ENCODE measurements around the gene YIF1A.
"Not testable (repeated sequence)": the region's sequence is repeated elsewhere in the genome, so short reads cannot be mapped to it uniquely, and the experiment has no call there.

YIF1A gene

DNA sequence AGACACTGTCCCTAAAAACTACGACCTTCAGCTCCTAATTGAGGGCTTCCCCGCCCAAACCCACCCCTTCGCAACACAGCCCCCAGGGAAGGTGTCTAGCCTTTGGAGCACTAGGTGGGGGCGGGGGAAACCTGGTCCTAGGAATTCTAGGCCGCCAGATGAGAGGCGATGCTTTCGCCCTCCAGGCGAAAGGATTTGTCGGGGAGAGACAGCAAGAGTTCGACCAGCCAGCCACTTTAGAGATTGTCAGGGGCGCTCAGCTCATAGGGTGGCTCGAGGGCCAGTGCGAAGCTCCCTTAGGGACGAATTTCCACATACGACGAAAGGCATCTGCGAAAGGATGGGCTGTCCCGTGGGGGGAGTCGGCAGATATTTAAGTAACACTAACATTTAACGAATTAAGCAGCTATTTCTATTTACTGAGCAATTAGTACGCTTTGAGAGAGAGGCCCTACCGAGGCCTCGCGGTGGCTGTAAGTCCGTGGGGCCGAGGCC is 22.6 kb upstream of the YIF1A start:
- DNase-seq, result no peak

DNA sequence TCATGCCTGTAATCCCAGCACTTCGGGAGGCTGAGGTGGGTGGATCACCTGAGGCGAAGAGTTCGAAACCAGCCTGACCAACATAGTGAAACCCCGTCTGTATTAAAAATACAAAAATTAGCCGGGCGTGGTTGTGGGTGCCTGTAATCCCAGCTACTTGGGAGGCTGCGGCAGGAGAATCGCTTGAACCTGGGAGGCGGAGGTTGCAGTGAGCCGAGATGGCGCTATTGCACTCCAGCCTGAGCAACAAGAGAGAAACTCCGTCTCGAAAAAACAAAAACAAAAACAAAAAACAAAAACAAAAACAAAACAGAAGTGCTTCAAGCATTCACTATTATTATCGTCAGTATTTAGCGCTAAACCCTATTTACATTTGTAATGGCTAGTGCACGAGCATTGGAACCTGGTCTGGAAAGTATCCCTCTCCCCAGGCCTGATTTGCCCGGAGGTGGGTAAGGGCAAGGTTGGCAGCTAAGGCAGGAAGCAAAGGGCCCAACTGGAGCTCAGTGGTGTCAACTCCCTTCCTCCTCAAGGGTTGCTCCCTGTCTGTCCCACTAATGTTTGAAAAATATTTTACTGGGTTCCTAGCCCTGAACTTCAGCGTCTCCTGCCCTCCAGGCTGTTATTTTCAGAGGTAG is 22.0 kb upstream of the YIF1A start:
- not testable (repeated sequence) for DNase-seq

- no peak for DNase-seq
Observed at GRCh38 chr11:66310324-66310723, 21.4 kb upstream of the YIF1A start.

DNA sequence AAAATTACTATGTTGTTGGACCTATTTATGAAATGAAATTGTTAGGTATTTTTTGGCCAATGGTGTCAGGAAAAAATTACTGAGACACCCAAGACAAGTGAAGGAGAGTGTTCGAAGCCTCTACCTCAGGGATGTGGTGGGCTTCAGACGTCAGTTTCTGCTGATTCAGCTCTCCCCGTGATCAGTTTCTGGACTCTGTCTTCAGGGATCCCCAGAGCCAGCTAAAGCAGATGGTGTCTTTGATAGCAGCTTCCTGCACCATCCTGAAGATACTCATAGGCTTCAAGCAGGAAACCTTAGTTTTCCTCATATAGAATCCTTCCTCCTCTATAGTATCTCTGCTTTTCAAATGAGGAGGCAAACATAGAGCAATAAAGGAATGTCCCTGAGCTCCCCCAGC is 20.5 kb upstream of the YIF1A start:
- DNase-seq, result no peak

DNA sequence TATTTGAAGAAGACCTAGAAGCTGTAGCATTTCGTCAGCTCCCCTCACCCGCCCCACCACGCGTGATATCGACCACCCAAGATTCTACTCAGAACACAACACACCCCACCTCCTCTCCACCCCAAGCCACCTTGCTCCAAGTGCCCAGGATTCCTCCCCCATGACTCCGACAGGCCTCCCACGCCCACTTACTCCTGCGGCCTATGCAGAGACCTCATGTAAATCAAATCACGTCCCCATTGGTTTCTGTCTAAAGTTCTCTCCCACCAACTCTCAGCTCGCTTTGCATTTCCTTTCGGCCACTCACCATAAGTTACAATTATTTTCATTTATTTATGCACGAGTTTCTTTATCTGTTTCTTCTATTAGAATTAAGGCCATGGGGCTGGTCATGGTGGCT is 13.7 kb upstream of the YIF1A start:
- DNase-seq, result no peak

DNA sequence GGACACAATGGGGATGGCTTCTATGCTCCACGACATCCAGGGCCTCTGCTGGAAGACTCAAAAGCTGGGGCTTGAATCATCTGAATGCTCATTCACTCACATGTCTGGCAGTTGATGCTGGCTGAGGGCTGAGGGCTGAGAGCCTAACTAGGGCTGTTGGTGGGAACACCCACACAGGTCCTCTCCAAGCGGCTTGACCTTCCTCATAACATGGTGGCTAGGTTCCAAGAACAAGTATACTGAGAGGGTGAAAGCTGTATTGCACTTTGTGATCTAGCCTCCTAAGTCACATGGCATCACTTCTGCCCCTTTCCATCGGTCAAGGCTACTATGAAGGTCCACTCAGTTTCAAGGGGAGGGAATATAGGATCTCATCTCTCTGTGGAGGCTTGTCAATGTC is 10.2 kb upstream of the YIF1A start:
- no peak for DNase-seq

DNA sequence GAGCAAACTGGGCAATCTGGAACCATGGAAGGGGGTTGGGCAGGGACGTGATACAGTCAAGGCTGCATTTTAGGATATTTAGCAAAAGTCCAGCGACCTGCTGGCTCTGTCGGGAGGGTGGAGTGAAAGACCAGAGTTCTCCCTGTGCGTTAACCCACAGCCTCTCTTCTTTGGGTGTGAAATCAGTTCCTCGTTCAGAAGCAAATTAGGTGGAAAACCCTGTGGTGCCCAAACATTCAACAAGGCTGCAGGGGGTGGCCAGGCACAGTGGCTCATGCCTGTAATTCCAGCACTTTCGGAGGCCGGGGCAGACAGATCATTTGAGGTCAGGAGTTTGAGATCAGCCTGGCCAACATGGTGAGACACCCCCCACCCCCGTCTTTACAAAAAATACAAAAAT is 8.7 kb upstream of the YIF1A start:
- DNase-seq, result no peak

GRCh38 chr11:66294626-66295620 is 6.0 kb upstream of the YIF1A start:
- DNase-seq, result no peak

GRCh38 chr11:66293777-66294625 is 5.1 kb upstream of the YIF1A start:
- no peak for DNase-seq

DNA sequence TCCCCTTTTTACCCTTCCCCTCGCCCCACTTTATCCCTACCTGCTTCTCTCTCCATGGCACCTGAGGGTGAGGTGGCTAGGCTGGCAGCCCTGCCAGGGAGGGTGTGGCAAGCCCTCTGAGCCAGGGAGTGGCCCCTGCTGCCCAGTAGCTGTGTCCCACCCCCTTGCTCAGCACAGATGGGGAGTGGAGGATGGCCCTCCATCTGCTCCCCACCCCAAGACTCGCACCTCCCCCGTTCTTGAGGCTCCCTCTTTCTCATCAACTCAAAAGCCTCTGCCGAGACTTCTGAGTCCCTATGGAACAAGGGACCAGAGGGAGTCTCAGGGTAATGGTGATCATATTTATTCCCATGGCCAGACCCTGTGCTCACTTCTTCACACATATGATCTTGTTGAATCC is 4.4 kb upstream of the YIF1A start:
- no peak for DNase-seq

DNA sequence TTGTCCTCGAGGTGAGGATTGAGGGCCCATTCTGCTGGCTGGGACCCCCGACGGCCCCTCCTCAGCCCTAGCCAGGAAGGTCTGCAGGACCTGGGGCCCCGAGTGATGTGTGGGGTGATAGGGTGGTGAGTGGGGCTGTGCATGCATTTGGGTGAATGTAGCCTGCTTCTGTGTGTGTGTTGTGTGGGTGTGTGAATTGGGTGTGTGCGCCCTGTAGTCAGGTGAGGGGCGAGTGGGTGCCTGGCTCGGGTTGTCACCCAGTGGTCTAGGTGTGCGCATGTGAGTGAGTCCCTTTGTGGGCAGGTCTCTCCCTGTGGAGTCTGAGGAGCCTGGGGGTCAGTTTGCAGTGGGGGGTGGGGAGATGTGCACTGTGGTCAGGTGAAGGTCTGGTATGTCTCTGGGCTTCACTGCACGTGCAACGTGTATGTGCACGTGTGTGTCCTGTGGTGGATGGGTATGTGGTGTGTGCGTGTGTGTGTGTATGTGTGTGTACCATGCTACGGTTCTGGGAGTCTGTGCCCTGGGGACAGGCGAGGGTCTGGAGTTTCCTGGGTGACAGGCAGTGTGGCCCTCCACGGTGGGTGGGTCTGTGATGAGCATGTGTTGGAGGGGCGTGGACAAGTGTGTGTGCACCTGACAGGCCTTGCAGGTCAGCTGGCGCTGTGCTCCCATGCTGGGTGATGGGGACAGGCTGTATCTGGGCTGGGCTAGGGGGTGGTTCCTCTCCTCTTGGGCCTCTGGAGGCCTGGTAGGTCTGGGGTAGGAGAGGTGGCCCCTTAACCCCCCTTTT is 3.8 kb upstream of the YIF1A start:
- DNase-seq, result no peak

DNA sequence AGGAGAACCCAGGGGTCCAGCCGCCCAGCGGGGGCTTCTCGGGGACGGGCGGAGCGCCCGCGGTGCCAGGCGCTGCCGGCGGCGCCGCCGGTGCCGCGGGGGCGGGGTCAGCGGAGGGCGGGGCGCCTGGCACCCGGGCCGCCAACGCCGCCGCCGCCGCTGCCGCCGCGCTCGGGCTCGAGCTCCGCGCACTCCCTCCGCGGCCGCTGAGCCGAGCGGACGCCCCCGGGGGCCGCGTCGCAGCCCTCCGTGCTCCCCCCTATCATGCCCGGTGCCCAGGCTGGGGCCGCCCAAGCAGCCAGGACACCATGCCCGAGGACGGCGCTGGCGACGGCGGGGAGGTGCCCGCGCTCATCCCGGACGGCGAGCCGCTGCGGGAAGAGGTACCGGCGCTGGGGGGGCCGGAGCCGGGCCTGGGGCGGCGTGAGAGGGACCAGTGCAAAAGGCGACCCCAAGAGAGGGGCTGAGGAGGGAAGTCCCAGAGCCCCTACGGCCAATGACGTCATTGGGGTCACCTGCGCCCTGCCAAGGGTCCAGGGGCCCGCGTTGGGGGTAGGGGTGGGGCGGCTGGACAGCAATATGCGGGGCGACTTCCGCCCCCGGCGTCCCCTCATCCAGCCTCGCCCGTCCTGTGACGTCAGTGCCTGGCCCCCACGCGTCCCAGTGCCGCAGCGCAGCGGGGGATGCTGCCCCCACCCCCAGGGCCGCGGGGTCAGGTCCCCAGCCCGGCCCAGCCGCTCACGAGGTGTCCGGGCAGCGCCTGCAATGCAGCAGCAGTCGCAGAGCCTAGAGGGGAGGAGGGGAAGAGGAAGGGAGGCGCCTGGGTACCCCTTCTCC is 3.0 kb upstream of the YIF1A start, which contains the start of gene TMEM151A:
Gene TMEM151A, plus strand, starts transcription at position 189 of the 837 bp plus-strand sequence. Its CDS starts 120 bp downstream, at position 309.
- DNase-seq, result no peak

DNA sequence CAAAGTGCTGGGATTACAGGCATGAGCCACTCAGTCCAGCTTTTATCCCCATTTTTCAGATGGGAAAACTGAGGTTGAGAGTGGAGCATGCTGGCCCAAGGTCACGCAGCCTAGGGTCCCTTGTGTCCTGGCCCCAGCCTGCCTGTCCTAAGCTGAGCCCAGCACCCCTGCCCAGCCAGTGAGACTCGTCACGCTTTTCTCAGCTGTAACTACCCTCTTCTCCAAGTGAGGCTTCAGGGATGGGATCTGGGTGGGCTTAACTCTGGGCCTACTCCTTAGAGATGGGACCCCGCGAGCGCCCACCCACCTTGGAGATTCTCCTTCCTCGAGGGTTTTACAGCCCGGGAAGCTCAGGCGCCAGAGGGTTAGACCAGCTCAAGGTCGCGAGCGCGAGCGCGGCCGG is 2.4 kb upstream of the YIF1A start:
- DNase-seq, result no peak

GRCh38 chr11:66290330-66290621 is 1.3 kb upstream of the YIF1A start:
- no peak for DNase-seq

DNA sequence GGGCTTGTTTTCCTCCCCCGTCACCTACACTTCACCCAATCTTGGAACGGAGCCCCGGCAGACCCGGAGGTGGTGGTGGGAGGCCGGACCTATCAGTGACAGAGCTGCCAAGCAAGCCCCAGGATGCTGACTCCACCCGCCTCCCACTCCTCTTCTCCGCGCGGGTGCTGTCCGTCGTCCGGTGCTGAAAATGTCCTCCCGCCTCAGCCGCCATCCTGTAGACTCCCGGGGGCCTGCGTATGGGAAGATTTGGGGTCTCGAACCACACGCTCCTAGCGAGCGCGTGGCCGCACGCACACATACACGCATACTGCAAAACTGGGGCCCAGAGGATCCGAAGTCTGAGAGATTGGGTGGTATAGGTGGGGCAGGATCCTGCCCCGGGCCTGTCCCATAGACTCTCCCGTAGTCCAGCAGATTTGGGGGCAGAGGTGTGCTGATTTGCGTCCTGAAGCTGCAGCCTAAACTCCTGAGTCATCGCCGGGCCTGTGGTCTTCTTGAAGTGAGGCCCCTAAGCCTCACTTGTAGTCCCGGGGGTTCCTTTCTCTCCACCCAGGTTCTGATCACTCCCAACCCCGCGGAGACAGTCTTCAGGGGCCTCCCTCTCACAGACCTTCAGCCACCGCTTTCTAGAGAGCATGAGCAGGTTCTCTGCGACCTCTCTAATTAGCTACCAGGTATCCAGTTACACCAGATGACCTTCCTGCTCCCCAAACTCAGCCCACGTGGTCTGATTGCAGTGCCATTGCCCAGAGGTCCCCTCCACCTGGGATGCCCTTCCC is 796 bp upstream of the YIF1A start:
- peak; percentile 60 to 73 (median 66) for DNase-seq

DNA sequence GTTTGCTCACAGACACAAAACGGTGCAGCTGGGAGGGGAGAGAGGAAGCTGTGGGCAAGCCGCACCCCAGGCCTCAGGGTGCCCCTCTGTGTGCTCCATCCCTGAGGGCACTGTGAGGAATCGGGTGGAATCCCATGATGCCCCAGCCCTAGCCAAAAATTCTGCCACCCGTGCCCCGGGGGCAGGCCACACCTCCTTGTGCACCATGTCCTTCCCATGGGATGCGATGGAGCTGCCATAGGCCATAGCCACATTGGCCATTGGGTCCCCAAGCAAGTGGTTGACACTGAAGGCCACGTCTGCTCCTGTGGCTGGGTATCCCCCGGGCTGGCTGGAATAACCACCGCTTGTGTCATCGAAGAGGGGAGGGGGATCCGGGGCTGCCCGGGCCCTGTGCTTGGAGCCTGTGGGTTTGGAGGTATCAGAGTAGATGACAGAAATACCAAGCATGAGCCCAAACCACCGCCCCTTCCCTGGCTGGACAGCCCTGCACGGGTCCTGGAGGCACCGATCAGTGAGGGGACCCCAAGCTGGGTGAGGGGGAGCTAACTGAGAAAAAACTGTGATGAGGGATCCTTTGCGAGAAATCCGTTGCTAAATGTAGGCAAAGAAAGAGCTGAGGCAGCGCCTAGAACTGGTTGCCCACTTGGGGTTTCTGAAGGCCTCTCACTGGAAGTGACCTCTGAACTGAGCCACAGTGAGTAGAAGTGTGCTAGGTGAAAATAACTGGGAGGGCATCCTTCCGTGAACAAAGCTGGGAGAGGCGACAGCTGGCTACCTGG is 863 bp downstream of the YIF1A start:
- DNase-seq, result no peak

- DNase-seq, result no peak
Observed at GRCh38 chr11:66287211-66287888, 1.6 kb downstream of the YIF1A start.

- DNase-seq, result no peak
Observed at GRCh38 chr11:66286699-66287098, 2.2 kb downstream of the YIF1A start.

Measured in activated CD4-positive, CD25-positive, alpha-beta regulatory T cell (primary cell).